GM04503 (cell line): ENCODE measurements around the gene CDK5.
"Not testable (repeated sequence)": the region's sequence is repeated elsewhere in the genome, so short reads cannot be mapped to it uniquely, and the experiment has no call there.

ENCODE experiments used
- DNase-seq: peaks from one replicate; pipeline ENCODE4 v3.0.0-alpha.2; 2012; ENCODE audit warnings: low read depth

Gene CDK5

DNA sequence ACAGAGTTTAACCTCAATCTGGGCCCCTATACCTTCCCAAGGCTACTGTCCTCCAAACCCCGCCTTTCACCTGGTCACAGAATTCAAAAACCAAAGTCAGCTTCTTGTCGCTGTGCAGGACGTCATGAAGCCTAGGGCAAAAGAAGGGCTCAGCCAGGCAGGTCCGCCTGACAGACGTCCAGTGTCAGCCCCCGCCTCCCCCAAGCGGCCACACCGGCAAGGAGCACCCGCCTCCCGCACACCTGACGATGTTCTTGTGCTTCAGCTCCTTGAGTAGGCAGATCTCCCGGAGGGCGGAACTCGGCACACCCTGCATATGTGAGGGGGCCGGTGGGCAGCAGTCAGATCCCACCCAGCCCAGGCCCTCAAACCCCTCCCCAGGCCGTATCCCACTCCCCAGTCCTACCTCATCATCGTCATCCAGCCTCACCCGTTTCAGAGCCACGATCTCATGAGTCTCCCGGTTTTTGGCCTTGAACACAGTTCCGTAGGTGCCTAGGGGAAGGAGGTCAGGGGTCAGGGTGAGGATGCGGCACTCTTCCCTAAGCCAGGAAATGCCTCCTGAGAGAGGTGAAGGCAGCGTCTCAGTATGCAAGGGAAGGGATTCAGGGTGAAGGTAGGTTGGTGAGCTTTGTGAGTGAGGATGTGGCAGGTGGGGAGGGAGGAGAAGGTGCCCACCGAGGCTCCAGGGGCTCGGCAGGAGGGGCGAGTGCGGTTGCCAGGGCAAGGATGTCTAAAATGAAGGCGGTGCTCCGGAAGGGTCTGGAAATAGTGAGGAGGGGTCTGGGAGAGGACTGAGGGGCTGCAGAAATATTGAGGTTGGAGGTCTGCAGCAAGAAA, 811 bp downstream of the CDK5 start:
- no peak for DNase-seq

DNA sequence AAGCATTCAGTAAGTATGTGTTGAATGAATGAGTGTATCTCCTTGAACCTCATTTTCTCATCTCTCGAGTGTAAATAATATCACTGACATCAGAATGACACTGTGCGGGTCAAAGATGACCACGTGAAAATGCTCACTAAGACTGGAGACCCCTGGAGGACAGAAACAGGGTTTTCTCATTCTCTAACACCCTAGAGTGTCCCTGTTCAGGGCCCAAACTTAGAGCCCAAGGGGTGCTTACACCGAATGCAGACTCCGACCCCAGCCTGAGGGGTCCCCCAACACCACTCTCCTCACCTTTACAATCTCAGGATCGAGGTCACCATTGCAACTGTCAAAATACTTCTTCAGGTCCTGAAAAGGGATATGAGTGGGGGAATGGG, 1.4 kb downstream of the CDK5 start:
- DNase-seq = no peak

DNA sequence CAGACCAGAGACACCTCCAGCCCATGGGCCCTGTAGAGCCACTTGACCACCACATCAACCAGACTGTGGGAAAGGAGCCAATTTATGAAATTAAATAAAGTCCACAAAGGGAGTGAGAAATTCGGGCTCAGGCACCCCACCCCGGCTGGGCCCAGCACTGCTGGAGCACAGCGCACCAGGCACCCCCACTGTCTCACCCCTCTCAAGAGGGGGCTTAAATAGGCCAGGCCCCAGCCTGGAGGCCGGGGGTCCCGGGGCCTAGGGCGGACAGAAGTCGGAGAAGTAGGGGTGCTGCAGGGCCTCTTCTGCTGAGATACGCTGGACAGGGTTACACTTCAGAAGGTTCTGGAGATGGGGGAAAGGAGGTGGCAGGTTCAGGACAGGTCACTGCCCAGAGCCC, 3.9 kb downstream of the CDK5 start:
- no peak for DNase-seq

DNA sequence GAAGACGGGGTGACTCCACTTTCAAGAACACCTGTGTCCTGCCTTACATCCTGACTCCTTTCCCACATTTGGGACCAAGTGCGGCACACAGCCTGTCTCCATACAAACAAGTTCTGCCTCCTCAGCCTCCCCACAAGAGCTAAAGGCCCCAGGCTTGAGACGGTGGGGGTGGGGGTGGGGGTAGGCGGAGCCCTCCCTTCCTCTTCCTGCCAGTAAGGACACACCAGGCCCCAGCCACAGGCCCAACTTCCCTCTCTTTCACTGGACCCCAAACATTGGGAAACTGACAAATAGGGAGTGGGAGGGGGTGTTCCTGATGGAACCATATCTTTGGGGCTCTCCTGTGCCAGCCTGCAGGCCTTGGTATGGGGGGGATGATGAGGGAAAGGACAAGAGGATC, 4.6 kb downstream of the CDK5 start:
- DNase-seq = no peak

DNA sequence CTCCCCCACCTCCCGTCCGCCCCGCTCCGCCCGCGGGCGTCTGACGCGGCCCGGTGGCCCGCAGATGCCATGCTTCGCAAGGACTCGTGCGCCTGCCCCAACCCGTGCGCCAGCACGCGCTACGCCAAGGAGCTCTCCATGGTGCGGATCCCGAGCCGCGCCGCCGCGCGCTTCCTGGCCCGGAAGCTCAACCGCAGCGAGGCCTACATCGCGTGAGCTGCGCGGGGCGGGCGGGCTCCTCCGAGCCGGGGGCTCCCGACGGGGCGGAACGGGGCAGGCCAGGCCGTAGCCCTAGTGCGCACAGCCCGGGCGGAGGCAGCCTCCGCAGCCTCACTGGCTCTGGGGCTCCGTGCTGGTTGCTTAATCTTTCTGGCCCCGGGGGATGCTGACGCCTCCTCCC, 6.6 kb downstream of the CDK5 start:
- DNase-seq = no peak

DNA sequence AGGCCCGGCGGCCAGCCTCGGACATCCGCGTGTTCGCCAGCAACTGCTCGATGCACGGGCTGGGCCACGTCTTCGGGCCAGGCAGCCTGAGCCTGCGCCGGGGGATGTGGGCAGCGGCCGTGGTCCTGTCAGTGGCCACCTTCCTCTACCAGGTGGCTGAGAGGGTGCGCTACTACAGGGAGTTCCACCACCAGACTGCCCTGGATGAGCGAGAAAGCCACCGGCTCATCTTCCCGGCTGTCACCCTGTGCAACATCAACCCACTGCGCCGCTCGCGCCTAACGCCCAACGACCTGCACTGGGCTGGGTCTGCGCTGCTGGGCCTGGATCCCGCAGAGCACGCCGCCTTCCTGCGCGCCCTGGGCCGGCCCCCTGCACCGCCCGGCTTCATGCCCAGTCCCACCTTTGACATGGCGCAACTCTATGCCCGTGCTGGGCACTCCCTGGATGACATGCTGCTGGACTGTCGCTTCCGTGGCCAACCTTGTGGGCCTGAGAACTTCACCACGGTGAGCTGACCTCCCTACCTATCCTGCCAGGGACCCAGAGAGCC, 8.7 kb downstream of the CDK5 start:
- DNase-seq = no peak

DNA sequence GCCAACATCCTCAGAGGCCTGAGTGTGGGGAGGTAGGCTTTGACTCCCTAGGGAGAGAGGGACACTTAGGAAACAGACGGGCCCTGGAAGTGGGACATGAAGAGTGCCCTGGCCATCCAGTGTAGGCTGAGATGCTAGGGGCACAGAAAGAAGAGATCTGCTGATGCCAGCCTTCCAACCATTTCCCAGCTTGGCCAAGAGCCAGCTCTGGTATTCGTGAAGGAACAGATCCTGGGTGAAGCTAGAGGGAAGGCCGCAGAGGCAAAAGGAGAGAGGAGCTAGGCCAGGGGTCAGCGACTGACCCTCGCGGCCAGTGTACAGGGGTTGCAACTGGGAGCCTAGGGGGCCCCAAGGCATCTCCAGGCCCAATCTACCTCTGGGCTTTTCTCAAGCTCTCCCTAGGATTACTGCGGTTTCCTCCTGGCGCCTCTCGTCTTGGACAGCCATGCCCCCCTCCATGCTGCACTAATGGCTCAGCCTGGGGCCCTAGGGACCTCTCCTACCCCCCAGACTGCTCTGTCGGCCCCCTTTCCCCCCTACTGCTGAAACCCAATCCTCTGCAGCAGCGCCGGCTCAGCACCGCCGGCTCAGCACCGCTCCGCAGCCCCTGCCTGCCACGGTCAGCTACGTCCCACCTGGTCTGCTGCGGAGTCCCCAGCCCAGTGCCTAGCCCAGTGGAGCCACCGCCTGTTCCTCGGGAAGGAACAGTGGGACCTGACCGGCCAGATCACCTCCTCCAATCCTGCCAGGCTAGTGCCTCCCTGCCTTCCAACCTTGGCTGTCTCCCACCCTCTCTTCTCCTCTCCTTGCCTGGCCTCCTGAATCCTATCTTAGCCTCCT, 9.5 kb downstream of the CDK5 start, which contains the start of gene ASIC3:
Gene ASIC3, plus strand, starts transcription at position 556 of the 840 bp plus-strand sequence. CDS start 355 bp downstream, outside the sequence.
- no peak for DNase-seq

DNA sequence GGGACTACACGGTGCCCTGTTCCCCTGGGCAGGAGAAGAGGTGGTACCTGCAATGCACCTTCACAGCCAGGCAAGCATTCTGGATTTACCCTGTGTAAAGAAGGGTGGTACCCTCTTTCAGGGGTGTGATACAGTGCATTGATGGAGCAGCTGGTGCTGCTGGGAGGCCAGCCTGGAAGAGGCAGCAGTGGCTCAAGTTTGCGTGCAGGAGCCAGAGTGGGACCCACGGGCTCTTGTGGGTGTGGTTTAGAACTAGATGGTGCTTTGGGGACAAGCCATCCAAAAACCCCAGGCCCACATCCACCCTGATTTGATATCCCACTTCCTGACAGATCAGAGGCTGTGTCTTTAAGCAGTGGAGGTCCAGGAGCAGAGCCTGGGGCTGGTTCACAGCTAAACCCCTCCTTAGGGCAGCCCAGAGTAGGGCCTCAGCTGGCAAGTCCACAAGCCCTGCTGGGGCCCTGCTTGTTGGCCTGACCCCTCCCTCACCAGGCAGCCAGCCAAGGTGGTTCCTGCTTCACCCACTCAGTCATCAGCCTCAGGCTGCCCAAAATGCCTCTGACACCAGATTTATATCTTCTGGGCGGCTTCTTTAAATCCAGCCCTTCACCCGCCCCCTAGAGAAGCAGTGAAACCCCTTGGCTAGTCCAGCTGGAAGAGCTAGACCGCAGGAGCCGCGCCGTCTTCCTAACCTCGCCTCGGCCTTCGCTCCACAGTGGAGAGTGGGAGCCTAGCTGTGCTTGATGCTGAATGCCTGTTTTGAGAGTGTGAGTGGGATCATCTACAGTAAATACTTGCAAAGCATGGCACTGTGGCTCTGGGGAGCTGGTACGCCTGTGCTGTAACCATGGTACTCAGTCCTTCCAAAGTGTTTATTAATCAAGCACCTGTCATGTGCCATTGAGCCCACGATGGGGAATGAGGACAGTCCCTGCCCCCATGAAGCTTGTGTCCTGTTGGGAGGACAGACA, 10.8 kb downstream of the CDK5 start:
- no peak for DNase-seq

DNA sequence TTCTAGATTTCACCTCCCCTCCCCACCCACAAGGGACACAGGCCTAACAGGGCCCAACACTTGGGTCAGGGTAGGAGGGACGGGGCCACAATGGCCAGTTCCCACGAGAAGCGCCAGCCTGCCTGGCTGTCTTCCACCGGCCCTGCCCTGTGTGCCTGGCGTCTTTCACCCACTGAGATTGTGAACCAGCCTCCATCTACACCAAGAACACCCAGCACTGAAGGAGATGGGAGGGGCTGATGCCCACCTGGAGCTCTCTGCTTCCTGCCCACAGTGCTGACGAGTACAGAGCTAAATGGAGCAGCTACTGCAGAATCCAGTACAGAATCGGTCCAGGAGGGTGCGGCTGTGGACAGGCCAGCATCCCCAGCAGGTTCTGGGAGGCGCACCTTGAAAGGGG, 11.7 kb downstream of the CDK5 start:
- no peak for DNase-seq

DNA sequence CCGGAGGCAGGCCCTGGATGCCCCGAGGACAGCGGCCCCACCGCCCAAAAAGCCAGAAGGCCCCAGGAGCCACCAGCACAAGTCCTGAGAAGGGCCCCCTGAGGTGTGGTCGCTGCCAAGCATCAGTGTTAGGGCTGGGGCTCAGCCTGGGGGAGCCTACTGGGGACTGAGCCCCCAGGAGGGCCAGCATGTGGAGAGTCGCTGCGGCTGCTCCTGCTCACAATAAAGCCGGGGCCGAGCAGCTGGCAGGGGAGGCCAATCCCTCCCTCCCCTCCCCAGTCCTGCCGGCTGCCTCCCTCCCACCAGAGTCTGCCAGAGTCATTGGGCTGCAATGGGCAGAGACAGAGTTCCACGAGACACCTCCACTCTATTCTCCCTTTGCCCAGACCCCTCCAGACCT, 12.4 kb downstream of the CDK5 start:
- DNase-seq = no peak

DNA sequence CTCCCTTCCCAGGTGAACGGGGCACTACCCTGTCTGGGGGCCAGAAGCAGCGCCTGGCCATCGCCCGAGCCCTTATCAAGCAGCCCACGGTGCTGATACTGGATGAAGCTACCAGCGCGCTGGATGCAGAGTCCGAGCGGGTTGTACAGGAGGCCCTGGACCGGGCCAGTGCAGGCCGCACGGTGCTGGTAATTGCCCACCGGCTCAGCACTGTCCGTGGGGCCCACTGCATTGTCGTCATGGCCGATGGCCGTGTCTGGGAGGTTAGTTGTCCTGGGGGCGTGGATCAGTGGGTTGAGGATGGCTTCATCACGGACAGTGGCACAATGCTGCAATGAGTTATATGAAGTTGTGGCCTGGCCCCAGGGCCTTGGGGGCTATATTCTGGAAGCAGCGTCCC, 13.7 kb downstream of the CDK5 start:
- DNase-seq = no peak

DNA sequence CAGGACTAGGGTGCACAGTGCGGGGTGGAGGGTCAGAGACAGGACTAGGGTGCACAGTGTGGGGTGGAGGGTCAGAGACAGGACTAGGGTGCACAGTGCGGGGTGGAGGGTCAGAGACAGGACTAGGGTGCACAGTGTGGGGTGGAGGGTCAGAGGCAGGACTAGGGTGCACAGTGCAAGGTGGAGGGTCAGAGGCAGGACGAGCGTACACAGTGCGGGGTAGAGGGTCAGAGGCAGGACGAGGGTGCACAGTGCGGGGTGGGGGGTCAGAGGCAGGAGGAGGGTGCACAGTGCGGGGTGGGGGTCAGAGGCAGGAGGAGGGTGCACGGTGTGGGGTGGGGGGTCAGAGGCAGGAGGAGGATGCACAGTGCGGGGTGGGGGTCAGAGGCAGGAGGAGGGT, 14.2 kb downstream of the CDK5 start:
- DNase-seq = not testable (repeated sequence)

DNA sequence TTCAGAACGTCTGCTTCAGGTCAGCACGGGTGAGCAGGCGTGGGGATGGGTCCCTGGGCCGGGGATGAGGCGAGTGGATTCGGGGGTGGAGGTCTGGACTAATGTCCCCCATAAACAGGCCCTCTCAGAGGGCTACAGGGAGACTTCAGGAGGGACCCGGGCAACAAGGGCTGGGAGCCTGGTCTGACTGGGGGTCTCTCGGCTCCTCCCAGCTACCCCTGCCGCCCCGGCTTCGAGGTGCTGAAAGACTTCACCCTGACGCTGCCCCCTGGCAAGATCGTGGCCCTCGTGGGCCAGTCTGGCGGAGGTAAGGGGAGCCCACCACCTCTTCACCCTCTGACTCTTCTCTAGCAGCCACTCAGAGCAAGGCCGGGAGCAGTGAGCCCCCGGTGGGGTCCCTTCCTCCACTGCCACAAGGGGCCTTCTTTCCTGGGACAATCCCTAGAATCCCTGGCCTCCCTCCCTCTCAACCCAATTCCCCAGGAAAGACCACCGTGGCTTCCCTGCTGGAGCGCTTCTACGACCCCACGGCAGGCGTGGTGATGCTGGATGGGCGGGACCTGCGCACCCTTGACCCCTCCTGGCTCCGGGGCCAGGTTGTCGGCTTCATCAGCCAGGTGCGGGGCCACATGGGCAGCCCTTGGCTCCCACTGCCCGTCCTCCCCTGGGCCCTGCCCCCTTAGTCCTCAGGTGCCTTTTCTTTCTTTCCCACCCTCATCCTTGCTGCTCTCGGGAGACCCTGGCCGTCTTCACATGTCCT, 16.9 kb downstream of the CDK5 start:
- no peak for DNase-seq

DNA sequence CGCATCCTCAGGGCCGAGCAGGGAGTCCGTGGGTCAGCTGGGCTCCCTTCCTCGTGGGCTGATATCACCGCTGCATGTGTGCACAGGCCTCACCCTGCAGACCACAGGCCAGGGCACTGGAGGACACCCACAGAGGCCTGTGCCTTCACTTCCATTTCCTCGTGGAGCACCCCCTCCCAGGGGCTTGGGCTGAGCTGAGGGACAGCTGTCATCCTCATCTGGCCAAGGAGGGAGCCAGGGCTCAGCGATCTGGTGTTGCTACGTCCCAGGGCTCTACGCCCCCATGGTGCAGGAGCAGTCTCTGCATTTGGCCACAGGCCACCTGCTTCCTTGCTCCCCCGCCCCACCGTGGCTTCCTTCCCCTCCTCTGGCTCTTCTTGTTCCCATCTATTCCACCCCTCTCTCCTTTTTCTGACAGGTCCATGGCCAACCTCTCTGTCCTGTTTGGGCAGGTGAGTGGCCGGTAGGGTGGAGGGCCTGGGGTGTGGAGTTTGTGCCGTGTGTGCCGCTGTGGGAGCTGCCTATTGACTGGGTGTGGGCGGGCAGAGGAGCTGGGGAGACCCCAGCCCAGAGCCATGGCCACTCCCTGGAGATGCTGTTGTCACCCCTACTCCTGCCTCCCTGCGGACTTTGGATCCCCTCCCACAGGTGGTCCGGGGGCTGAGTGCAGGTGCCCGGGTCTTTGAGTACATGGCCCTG, 17.7 kb downstream of the CDK5 start:
- no peak for DNase-seq

DNA sequence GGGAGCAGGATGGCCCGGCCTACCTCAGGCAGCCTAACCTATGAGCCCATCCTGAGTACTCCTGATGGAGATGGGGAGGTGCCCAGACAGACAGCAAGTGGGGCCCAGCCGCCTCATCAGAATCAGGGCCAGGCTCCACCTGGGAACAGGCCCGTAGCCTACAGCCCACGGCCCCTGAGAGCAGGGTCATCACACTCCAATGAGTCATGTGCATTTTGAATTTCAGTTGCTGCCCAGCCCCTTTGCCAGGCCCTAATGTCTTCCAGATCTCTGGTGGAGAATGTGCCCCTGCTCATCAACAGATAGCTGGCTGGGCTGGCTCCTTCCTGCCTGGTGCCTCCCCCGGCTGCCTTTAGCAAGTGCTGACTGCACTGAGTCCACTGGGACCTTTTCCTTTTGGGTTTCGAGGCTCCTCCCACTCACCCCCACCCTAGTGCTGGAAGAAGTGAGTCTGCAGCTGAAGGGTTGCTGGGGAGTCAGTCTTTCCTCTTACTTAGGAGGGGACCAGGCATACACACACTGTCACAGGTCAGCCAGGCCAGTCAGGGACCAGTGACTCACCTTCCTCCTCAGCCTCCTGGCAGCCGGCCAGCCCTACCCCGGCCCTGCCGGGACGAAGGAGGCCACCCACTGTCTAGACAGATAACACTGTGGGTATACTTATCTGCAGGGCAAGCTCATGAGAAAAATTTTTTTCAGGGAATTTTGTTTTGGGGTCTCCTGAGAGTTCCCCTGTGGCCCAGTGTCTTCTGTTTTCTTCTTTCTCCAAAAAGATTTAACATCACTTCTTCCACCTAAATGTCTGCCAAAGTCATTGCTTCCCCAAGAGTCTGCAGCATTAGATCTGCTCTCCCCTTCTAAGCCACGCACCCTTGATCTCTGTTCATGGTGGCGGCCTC, 18.5 kb downstream of the CDK5 start:
- peak; percentile 71 for DNase-seq

DNA sequence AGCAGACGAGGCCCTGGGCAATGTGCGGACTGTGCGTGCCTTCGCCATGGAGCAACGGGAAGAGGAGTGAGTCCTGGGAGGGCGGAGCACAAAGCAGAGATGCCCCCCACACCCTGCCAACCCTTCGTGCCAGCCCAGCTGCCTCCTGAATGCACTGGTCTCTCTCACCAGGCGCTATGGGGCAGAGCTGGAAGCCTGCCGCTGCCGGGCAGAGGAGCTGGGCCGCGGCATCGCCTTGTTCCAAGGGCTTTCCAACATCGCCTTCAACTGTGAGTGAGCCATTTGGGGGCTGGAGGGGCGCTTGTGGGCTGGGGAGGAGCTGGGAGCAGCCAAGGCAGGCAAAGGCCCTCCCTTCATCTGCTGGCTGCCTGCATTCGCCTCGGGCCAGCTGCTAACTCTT, 21.8 kb downstream of the CDK5 start:
- no peak for DNase-seq

DNA sequence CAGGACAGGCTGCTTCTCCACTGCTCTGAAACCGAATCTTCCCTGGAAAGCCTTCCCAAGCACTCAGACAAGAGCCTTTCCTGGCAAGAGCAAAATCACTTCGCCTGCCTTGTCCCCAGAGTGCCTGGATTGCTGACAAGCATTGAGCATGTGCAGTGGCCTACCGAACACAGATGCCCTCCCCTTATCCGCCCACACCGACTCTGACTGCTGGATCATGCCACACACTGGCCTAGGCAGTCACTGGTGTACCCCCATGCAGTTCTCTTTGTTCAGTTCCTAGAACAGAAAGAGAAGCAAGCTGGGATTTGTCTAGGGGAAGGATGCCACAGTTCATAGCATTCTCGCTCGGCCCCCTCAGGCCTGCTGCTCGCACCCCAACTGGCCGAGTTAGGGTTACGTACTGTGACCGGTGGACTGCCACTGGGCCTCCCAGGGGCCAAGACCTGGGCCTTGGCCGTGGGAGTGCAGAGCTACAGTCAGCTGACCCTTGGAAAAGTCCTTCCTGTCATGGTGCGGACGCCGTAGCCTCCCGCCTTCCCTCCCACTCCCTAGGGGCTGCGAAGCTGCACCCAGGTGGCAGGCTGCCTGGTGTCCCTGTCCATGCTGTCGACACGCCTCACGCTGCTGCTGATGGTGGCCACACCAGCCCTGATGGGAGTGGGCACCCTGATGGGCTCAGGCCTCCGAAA, 22.5 kb downstream of the CDK5 start:
- DNase-seq = no peak

DNA sequence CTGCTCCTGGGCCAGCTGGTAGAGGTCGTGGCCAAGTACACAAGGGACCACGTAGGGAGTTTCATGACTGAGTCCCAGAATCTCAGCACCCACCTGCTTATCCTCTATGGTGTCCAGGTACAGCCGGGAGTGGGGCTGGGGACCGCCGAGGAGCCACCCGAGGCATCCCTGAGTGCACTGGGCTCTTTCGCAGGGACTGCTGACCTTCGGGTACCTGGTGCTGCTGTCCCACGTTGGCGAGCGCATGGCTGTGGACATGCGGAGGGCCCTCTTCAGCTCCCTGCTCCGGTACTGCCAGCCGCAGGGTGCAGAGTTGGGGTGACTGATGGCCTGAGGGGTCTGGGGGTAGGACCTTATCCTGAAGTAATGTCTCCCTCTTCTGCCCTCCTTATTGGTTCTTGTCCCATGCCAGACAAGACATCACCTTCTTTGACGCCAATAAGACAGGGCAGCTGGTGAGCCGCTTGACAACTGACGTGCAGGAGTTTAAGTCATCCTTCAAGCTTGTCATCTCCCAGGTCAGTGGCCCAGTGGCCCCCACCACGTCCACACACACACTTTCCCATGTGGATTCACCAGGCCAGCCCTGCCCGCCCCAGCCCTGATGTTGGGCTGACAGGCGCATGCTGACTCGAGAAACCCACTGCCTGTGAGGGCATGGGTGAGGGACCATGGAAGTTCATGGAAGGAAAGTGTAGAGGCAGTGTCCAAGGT, 23.2 kb downstream of the CDK5 start:
- no peak for DNase-seq
